Measurements from ENCODE around the gene SUFU. TPM values are rescaled to one million over a fixed set of nuclear protein-coding genes. Genes with fewer than 3 reads are reported as not detected.

The SUFU gene
- total and polyA plus RNA-seq, 2 of the 4 experiments (the other 2 are of a cell fraction), result 2.2 to 11.0 TPM

- TF ChIP-seq BHLHE40 (IDR thresholded peaks at IDR 0.05; ENCODE audit: low read depth, low read length) (no peak), FOS (IDR thresholded peaks at IDR 0.05; ENCODE audit: low read depth, low read length) (no peak), POLR2A (IDR thresholded peaks at IDR 0.05; ENCODE audit: low read depth, low read length) (no peak), RCOR1 (IDR thresholded peaks at IDR 0.05; ENCODE audit: insufficient replicate concordance, low read length) (no peak), MAZ (IDR thresholded peaks at IDR 0.05; ENCODE audit: borderline replicate concordance, low read depth, low read length) (no peak)
These were observed 147.8 kb downstream of the SUFU start (continued) for GRCh38 chr10:102651455-102652169.

- Histone ChIP-seq H3K4ac (ENCODE audit: low read depth, low read length) (no peak overlapping the region), H3K23ac (ENCODE audit: low read depth, low read length) (peak overlapping the region; percentile 79), H3K4me1 (ENCODE audit: control insufficient read depth, insufficient read depth, low read length) (peaks cover 35% of the 10 kb centered on the region), H4K8ac (ENCODE audit: low read depth in 2 of 2, low read length in 2 of 2) (0 out of 4 replicates have a peak overlapping the region, but pooled peaks of 1 of the 2 experiments have one; percentile 1), H2BK20ac (ENCODE audit: low read depth, low read length) (no peak overlapping the region), H3K4me3 (ENCODE audit: insufficient read depth, low read depth, low read length) (no peak overlapping the region), H3K9me1 (ENCODE audit: insufficient read depth, low read length) (peaks cover 48% of the 10 kb centered on the region), H3K4me2 (ENCODE audit: low read depth, low read length) (no peak overlapping the region), H3K9me3 (ENCODE audit: control insufficient read depth, insufficient read depth, low read length) (no peaks in the 10 kb centered on the region), H2BK120ac (ENCODE audit: low read depth, low read length) (no peak overlapping the region), H3K27ac (ENCODE audit: insufficient read depth, low read length) (no peak overlapping the region), H2BK15ac (ENCODE audit: low read depth, low read length) (no peak overlapping the region), H4K5ac (ENCODE audit: low read depth, low read length) (no peak overlapping the region), H4K91ac (ENCODE audit: insufficient read depth, low read depth, low read length) (no peak overlapping the region), H2AK9ac (replicated peaks; ENCODE audit: low read depth, low read length, poor library complexity) (no peak overlapping the region), H2BK5ac (ENCODE audit: low read depth, low read length, poor library complexity, severe bottlenecking) (no peak overlapping the region), H3K9ac (ENCODE audit: low read depth, low read length) (no peak overlapping the region), H3K27me3 (ENCODE audit: control insufficient read depth, insufficient read depth, low read length) (no peaks in the 10 kb centered on the region), H3K56ac (ENCODE audit: extremely low read depth, insufficient read depth, low read length) (no peak overlapping the region), H2AK5ac (ENCODE audit: low read depth, low read length) (no peak overlapping the region), H4K20me1 (ENCODE audit: insufficient read depth, low read length) (peaks cover 98% of the 10 kb centered on the region), H2AFZ (replicated peaks; ENCODE audit: low read length, poor library complexity) (no peak overlapping the region), H3K14ac (replicated peaks; ENCODE audit: low read depth, low read length) (no peak overlapping the region), H3K18ac (ENCODE audit: low read depth, low read length) (no peak overlapping the region), H3K79me1 (ENCODE audit: low read depth in 1 of 2, low read length in 2 of 2) (peaks cover 10 to 94% of the 10 kb centered on the region in 2 experiments; a peak in 3 of 4 replicates), H3K36me3 (ENCODE audit: control insufficient read depth, insufficient read depth, low read length) (peaks cover 65% of the 10 kb centered on the region)
- CTCF ChIA-PET, result interaction anchor here (1.4 kb wide), 1 partner anchor 27 kb away, joined by 5 read pairs; no protein-coding TSS in a partner anchor
- intact Hi-C loops (cut with micrococcal nuclease), result no loop called here
- dilution Hi-C loops (cut with HindIII; ENCODE audit: low sequenced_read_pairs, unreplicated experiment), result no loop called here
- ATAC-seq (ENCODE audit: low read depth), result no peak
- POLR2A ChIA-PET (ENCODE audit: unreplicated experiment), result no interaction called here
- 90% methylated on average over 2 of the region's 12 CpGs; no CpG with 5 or more reads in 1 of the 2 experiments for WGBS, 2 experiments (ENCODE audit: extremely low coverage in 2 of 2, insufficient read length in 1 of 2)
- no TSS peak for BruUV-seq (replicated peaks)
- no peak for DNase-seq
- in situ Hi-C loops (cut with MboI; ENCODE audit: low sequenced_read_pairs), result no loop called here
- TF ChIP-seq BHLHE40 (IDR thresholded peaks at IDR 0.05; ENCODE audit: low read depth, low read length) (no peak), ELK1 (IDR thresholded peaks at IDR 0.05; ENCODE audit: borderline replicate concordance, low read depth, low read length) (no peak), RCOR1 (IDR thresholded peaks at IDR 0.05; ENCODE audit: insufficient replicate concordance, low read length) (no peak), RAD21 (IDR thresholded peaks at IDR 0.05; ENCODE audit: low read length) (no peak), FOS (IDR thresholded peaks at IDR 0.05; ENCODE audit: low read depth, low read length) (no peak), SMC3 (IDR thresholded peaks at IDR 0.05; ENCODE audit: low read depth, low read length) (no peak)
These were observed 148.6 kb downstream of the SUFU start for GRCh38 chr10:102652170-102652916.

Measured in IMR-90 (cell line).